ENCODE measurements around the gene FARS2.

Gene FARS2

GRCh38 chr6:5231289-5231688 is 30.0 kb upstream of the FARS2 start:
- Mint-ChIP-seq H3K27ac (no peak overlapping the region), H3K4me1 (no peaks in the 10 kb centered on the region), H3K36me3 (ENCODE audit: low read depth) (peaks cover 7% of the 10 kb centered on the region), H3K4me3 (no peak overlapping the region), H3K27me3 (ENCODE audit: low read depth) (no peaks in the 10 kb centered on the region), H3K9me3 (no peaks in the 10 kb centered on the region)
- no peak for TF ChIP-seq CTCF (IDR thresholded peaks at IDR 0.05; ENCODE audit: unreplicated experiment in 3 of 3)

GRCh38 chr6:5234874-5235273 is 26.4 kb upstream of the FARS2 start:
- Mint-ChIP-seq H3K9me3 (no peaks in the 10 kb centered on the region), H3K4me1 (peaks cover 8% of the 10 kb centered on the region), H3K4me3 (no peak overlapping the region), H3K27ac (no peak overlapping the region), H3K36me3 (ENCODE audit: low read depth) (peaks cover 4% of the 10 kb centered on the region), H3K27me3 (ENCODE audit: low read depth) (no peaks in the 10 kb centered on the region)
- no peak for TF ChIP-seq CTCF (IDR thresholded peaks at IDR 0.05; ENCODE audit: unreplicated experiment in 3 of 3)

- H3K9me3 Mint-ChIP-seq, result no peaks in the 10 kb centered on the region
- H3K36me3 Mint-ChIP-seq (ENCODE audit: low read depth), result peaks cover 4% of the 10 kb centered on the region
- H3K4me1 Mint-ChIP-seq, result peaks cover 12% of the 10 kb centered on the region
- no peak overlapping the region for H3K4me3 Mint-ChIP-seq
- H3K27ac Mint-ChIP-seq, result no peak overlapping the region
- no peaks in the 10 kb centered on the region for H3K27me3 Mint-ChIP-seq (ENCODE audit: low read depth)
- TF ChIP-seq CTCF (IDR thresholded peaks at IDR 0.05; ENCODE audit: unreplicated experiment in 3 of 3), result no peak
Measured at GRCh38 chr6:5235830-5236229, 25.5 kb upstream of the FARS2 start.

GRCh38 chr6:5237805-5238204 is 23.5 kb upstream of the FARS2 start:
- H3K4me3 Mint-ChIP-seq, result no peak overlapping the region
- no peak for TF ChIP-seq CTCF (IDR thresholded peaks at IDR 0.05; ENCODE audit: unreplicated experiment in 3 of 3)
- peaks cover 4% of the 10 kb centered on the region for H3K36me3 Mint-ChIP-seq (ENCODE audit: low read depth)
- no peaks in the 10 kb centered on the region for H3K9me3 Mint-ChIP-seq
- H3K4me1 Mint-ChIP-seq, result peaks cover 13% of the 10 kb centered on the region
- no peak overlapping the region for H3K27ac Mint-ChIP-seq
- no peaks in the 10 kb centered on the region for H3K27me3 Mint-ChIP-seq (ENCODE audit: low read depth)

GRCh38 chr6:5238336-5238735 is 23.0 kb upstream of the FARS2 start:
- H3K4me3 Mint-ChIP-seq, result no peak overlapping the region
- no peaks in the 10 kb centered on the region for H3K27me3 Mint-ChIP-seq (ENCODE audit: low read depth)
- H3K4me1 Mint-ChIP-seq, result peaks cover 13% of the 10 kb centered on the region
- no peaks in the 10 kb centered on the region for H3K9me3 Mint-ChIP-seq
- H3K36me3 Mint-ChIP-seq (ENCODE audit: low read depth), result peaks cover 4% of the 10 kb centered on the region
- H3K27ac Mint-ChIP-seq, result no peak overlapping the region
- no peak for TF ChIP-seq CTCF (IDR thresholded peaks at IDR 0.05; ENCODE audit: unreplicated experiment in 3 of 3)

GRCh38 chr6:5241252-5241651 is 20.1 kb upstream of the FARS2 start:
- H3K4me1 Mint-ChIP-seq, result peaks cover 18% of the 10 kb centered on the region
- no peaks in the 10 kb centered on the region for H3K36me3 Mint-ChIP-seq (ENCODE audit: low read depth)
- no peak for TF ChIP-seq CTCF (IDR thresholded peaks at IDR 0.05; ENCODE audit: unreplicated experiment in 3 of 3)
- no peak overlapping the region for H3K27ac Mint-ChIP-seq
- H3K9me3 Mint-ChIP-seq, result no peaks in the 10 kb centered on the region
- H3K27me3 Mint-ChIP-seq (ENCODE audit: low read depth), result no peaks in the 10 kb centered on the region
- H3K4me3 Mint-ChIP-seq, result no peak overlapping the region
